GM18909 (cell line): ENCODE results near the gene PRR11.
"Not testable (repeated sequence)": the region's sequence is repeated elsewhere in the genome, so short reads cannot be mapped to it uniquely, and the experiment has no call there.

Experiments used
- ATAC-seq: cut with Tn5 transposase; IDR thresholded peaks from one replicate; pipeline ENCODE4 v1.9.1; 2021; ENCODE audit warnings: mild to moderate bottlenecking; ENCODE audit not compliant: unreplicated experiment, poor library complexity

The PRR11 gene

GRCh38 chr17:59151006-59151405 lies 4.5 kb upstream of the PRR11 start:
- ATAC-seq: no peak

- ATAC-seq: no peak
These were observed 4.0 kb upstream of the PRR11 start for GRCh38 chr17:59151591-59151990.

DNA sequence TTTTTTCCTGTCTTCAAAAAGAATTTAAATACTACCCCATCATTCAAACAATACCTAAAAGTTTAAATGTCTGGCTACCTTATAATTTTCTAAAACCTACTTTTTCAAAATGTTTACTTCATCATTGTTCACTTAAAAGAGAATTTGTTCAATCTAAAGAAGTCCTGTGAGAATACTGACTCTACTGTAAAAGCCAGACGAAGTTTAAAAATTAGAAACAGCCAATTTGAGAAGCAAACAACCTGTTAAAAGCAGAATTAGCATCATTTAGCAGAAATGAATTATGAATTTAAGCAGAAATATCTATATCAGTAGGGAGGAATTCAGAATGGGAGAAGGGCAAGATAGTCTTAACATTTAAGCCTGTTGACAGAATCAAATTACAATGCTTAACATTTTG lies 2.6 kb upstream of the PRR11 start:
- no peak for ATAC-seq

- ATAC-seq: no peak
These were observed 1.2 kb upstream of the PRR11 start for GRCh38 chr17:59154292-59154720.

DNA sequence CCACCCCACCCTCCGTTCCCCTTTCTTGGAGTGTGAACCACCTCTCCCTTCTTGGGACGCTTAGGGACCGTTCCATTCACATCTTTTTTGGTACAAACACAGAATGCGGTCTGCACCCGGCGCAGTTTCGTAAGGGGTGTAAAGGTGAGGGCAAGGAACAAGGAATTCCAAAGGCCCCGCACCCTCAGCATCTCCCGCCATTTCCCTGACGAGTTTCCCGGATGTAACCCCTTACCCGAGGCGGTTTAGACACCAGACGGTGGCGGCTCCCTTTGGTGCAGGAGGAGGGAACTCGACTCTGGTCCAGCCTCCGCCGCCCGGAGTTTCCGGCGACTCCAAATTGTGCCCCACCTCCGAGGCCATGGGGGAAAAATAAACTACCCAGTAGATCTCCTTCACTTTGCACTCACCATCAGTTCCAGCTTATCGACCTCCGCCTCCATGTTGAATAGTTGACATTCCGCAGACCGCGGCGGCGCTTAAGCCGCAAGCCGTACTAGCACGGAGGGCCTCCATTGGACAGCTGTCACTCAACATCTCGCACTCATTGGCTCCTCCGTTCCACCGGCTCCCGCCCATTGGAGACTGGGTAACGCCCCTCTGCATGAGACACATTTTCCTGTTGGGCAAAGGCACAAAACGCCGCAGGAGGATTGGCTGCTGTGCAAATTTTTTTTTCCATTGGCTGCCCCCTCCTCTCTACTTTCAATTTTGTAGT lies 666 bp upstream of the PRR11 start, which contains the start of gene SKA2:
Gene SKA2, minus strand, starts transcription at position 466 of the 718 bp plus-strand sequence. Its CDS starts 23 bp downstream, at position 443.
- peak; percentile 85 for ATAC-seq

DNA sequence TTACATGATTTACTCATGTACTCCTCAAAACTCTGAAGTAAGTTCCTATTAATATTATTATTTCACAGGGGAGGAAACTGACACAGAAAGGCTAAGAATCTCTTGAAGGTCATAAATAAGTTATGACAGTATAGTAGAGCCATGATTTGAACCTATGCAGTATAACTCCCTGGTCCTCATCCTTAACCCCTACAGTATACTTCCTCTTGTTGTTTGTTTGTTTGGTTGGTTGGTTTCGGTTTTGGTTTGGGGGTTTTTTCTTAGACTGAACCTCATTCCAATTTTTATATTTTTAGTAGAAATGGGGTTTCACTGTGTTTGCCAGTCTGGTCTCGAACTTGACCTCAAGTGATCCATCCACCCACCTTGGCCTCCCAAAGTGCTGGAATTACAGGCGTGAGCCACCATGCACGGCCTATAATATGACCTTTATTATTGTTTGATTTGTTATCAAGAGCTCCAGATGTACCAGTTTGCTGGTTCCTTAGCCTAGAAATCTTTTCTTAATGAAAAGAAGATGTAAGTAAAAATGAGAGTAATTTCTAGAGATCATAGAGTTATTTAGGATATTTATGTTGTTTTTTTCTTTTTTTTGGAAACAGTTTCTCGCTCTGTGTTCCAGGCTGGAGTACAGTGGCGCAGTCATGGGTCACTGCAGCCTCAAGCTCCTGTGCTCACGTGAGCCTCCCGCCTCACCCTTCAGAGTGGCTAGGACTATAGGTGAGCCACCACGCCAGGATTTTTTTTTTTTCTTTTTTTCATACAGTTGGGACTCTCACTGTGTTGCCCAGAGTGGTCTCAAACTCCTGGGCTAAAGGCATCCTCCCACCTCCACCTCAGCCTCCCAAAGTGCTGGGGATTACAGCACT lies 4.8 kb downstream of the PRR11 start:
- ATAC-seq: no peak

DNA sequence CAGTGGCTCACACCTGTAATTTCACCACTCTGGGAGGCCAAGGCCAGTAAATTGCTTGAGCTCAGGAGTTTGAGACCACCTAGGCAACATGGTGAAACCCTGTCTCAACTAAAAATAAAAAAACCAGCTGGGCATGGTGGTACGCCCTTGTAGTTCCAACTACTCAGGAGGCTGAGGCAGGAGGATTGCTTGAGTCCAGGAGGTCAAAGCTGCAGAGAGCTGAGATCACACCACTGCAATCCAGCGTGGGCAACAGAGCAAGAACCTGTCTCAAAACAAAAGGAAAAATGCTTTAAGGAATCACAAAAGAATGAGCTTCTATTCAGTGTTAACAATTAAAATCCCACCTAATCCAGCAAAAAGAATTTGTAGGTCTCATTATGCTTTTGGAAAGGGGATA lies 5.9 kb downstream of the PRR11 start:
- no peak for ATAC-seq

DNA sequence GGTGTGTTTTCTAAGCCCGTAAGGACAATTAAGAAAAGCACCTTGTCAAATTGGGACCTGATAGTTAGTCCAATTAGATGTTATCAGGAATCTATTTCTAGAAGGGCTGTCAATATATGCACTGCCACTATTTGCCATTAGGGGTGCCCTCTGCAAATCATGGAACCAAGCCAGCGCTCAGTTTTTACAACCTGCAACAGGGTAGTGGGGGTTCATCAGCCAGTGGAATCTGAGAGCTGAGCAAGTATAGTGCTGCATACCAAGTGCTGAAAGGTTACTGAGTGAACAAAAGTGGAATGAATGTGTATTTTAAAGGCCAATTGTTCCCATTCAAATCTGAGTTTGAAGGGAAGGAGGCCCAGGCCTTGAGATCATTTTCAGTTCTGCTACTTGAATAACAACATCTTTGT lies 10.4 kb downstream of the PRR11 start:
- ATAC-seq: no peak

DNA sequence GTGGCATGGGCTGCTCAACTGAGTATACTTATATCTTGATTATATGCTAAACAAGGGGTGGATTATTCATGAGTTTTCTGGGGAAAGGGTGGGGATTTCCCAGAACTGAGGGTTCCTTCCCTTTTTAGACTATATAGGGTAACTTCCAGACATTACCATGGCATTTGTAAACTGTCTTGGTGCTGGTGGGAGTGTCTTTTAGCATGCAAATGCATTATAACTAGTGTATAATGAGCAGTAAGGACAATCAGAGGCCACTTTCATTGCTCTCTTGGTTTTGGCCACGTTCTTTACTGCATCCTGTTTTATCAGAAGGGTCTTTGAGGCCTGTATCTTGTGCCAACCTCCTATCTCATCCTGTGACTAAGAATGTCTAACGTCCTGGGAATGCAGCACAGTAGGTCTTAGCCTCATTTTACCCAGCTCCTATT lies 12.0 kb downstream of the PRR11 start:
- no peak for ATAC-seq

DNA sequence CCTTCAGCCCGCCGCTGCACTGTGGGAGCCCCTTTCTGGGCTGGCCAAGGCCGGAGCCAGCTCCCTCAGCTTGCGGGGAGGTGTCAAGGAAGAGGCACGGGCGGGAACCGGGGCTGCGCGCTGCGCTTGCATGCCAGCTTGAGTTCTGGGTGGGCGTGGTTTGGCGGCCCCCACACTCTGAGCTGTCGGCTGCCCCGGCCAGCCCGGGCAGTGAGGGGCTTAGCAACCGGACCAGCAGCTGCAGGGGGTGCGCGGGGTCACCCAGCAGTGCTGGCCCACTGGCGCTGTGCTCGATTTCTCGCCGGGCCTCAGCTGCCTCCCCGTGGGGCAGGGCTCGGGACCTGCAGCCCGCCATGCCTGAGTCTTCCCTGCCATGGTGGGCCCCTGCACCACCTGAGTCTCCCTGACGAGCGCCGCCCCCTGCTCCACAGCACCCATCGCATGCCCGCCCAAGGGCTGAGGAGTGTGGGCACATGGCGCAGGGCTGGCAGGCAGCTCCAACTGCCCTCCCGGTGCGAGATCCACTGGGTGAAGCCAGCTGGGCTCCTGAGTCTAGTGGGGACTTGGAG lies 17.0 kb downstream of the PRR11 start:
- no peak for ATAC-seq

- ATAC-seq: no peak
These were observed 19.1 kb downstream of the PRR11 start for GRCh38 chr17:59174671-59175070.

DNA sequence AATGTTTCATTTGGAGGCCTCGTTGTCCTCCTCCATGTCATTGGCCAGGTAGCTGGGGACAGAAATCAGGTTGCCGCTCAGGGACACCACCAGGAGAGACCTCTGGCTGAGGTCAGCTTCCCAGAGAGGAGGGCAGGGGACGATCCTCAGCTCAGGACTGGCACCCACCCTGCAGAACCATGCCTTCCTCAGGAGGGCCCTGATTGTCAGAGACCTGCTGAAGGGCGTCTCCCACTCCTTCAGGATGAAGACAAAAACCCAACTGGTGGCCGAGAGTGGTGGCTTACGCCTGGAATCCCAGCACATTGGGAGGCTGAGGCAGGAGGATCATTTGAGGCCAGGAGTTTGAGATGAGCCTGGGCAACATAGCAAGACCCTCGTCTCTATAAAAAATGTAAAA lies 19.5 kb downstream of the PRR11 start:
- ATAC-seq: no peak

GRCh38 chr17:59178266-59178985 lies 22.9 kb downstream of the PRR11 start:
- no peak for ATAC-seq

DNA sequence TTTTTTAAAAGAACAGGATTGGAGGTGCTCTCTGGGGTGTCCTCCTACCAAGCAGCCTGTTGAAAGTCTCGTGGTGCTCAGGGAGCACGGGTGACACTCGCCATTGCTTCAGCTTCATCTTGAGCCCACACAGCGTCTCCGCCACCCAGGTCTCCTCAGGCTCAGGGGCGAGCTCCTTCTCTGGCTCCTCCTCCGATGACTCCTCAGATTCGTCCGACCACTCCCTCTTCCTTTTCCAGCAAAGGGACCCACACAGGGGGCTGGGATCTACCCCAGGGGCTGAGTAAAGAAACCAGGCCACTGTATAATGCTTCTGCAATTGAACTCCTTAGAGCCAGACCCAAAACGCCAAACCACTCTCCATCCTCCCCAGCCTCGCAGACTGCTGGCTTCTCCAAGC lies 24.1 kb downstream of the PRR11 start:
- not testable (repeated sequence) for ATAC-seq

DNA sequence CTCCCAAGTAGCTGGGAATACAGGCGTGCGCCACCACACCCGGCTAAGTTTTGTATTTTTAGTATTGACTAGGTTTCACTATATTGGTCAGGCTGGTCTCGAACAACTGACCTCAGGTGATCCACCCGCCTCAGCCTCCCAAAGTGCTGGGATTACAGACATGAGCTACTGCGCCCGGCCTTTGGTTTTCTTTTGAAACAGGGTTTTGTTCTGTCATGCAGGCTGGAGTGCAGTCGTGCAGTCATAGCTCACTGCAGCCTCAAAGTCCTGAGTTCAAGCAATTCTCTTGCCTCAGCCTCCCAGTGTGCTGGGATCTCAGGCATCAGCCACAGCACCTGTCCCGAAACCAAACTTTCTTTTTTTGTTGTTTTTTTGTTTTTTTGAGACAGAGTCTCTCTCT lies 25.1 kb downstream of the PRR11 start:
- ATAC-seq: no peak

DNA sequence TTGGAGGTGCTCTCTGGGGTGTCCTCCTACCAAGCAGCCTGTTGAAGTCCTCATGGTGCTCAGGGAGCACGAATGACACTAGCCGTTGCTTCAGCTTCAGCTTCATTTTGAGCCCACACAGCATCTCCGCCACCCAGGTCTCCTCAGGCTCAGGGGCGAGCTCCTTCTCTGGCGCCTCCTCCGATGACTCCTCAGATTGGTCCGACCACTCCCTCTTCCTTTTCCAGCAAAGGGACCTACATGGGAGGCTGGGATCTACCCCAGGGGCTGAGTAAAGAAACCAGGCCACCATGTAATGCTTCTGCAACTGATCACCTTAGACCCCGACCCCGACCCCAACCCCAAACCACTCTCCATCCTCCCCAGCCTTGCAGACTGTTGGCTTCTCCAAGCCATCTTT lies 25.9 kb downstream of the PRR11 start:
- no peak for ATAC-seq

DNA sequence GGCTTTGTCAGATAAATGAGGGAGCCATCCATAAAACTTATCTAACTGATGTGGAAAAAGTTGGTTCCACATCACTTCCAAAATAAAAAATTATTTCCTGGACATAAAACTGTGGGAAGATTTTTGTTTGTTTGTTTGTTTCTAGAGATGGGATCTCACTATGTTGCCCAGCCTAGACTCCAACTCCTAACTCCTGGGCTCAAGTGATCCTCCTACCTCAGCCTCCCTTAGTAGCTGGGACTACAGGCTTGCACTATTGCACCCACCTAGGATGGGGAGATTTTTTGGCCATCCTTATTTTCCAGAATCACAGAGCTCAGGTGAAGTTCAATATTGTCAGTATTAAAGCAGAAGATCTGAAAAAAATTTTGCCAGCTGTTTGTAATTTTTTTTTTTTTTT lies 30.5 kb downstream of the PRR11 start:
- ATAC-seq: no peak

- no peak for ATAC-seq
These were observed 31.3 kb downstream of the PRR11 start for GRCh38 chr17:59186850-59187249.

GRCh38 chr17:59190806-59191205 lies 35.3 kb downstream of the PRR11 start:
- ATAC-seq: no peak

DNA sequence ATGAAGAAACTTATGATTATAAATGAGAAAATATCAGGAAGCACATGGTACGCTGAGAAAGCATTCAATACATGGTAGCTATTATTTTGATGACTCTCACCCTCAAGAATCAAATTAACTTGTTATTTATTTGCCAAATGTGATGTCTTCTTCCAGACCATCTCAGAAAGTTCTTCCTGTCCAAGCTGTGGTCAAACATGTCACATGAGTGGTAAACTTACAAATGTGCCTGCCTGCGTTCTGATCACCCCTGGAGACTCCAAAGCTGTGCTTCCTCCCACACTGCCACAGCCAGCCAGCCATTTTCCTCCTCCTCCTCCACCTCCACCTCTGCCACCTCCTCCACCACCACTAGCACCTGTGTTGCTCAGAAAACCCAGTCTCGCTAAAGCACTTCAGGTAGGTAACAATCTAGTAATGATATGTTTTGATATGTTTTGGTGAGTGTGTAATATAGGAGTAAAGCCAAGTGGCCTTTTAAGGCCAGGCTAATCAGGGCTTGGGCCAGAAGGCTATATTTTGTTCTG lies 37.9 kb downstream of the PRR11 start:
- ATAC-seq: no peak
